ENCODE results near the gene RAB20.
"Not testable (repeated sequence)": the region's sequence is repeated elsewhere in the genome, so short reads cannot be mapped to it uniquely, and the experiment has no call there.

Gene RAB20

GRCh38 chr13:110501188-110501587 is 60.3 kb downstream of the RAB20 start:
- H3K27me3 ChIP-seq (ENCODE audit: control insufficient read depth, insufficient read depth, low read length, poor library complexity, severe bottlenecking), result no peaks in the 10 kb centered on the region
- H3K9me3 ChIP-seq (ENCODE audit: control insufficient read depth, low read length), result no peaks in the 10 kb centered on the region
- peaks cover 44% of the 10 kb centered on the region for H3K36me3 ChIP-seq (ENCODE audit: control insufficient read depth, insufficient read depth, low read length)
- no peak overlapping the region for H3K4me3 ChIP-seq (ENCODE audit: insufficient read depth, low read depth, low read length)
- no peak overlapping the region for H3K27ac ChIP-seq (ENCODE audit: insufficient read depth, low read depth, low read length, poor library complexity, severe bottlenecking)
- no peaks in the 10 kb centered on the region for H3K4me1 ChIP-seq (ENCODE audit: control insufficient read depth, insufficient read depth, low read length)
- WGBS, 2 experiments, result 95 to 96% methylated on average over 9 of the region's 9 CpGs

GRCh38 chr13:110500341-110500740 is 61.2 kb downstream of the RAB20 start:
- H3K4me1 ChIP-seq (ENCODE audit: control insufficient read depth, insufficient read depth, low read length), result no peaks in the 10 kb centered on the region
- H3K36me3 ChIP-seq (ENCODE audit: control insufficient read depth, insufficient read depth, low read length), result peaks cover 53% of the 10 kb centered on the region
- H3K27me3 ChIP-seq (ENCODE audit: control insufficient read depth, insufficient read depth, low read length, poor library complexity, severe bottlenecking), result no peaks in the 10 kb centered on the region
- no peak overlapping the region for H3K27ac ChIP-seq (ENCODE audit: insufficient read depth, low read depth, low read length, poor library complexity, severe bottlenecking)
- H3K9me3 ChIP-seq (ENCODE audit: control insufficient read depth, low read length), result no peaks in the 10 kb centered on the region
- 89% methylated on average over 3 of the region's 3 CpGs for WGBS, 2 experiments
- H3K4me3 ChIP-seq (ENCODE audit: insufficient read depth, low read depth, low read length), result no peak overlapping the region

- no peaks in the 10 kb centered on the region for H3K9me3 ChIP-seq (ENCODE audit: control insufficient read depth, low read length)
- H3K36me3 ChIP-seq (ENCODE audit: control insufficient read depth, insufficient read depth, low read length), result peaks cover 59% of the 10 kb centered on the region
- no peak overlapping the region for H3K4me3 ChIP-seq (ENCODE audit: insufficient read depth, low read depth, low read length)
- H3K4me1 ChIP-seq (ENCODE audit: control insufficient read depth, insufficient read depth, low read length), result no peaks in the 10 kb centered on the region
- H3K27ac ChIP-seq (ENCODE audit: insufficient read depth, low read depth, low read length, poor library complexity, severe bottlenecking), result no peak overlapping the region
- no peaks in the 10 kb centered on the region for H3K27me3 ChIP-seq (ENCODE audit: control insufficient read depth, insufficient read depth, low read length, poor library complexity, severe bottlenecking)
- 95% methylated on average over 10 of the region's 10 CpGs for WGBS, 2 experiments
These were observed 61.8 kb downstream of the RAB20 start for GRCh38 chr13:110499621-110500281.

- Histone ChIP-seq H3K36me3 (ENCODE audit: control insufficient read depth, insufficient read depth, low read length) (peaks cover 56% of the 10 kb centered on the region), H3K4me3 (ENCODE audit: insufficient read depth, low read depth, low read length) (no peak overlapping the region), H3K27me3 (ENCODE audit: control insufficient read depth, insufficient read depth, low read length, poor library complexity, severe bottlenecking) (no peaks in the 10 kb centered on the region), H3K27ac (ENCODE audit: insufficient read depth, low read depth, low read length, poor library complexity, severe bottlenecking) (no peak overlapping the region), H3K9me3 (ENCODE audit: control insufficient read depth, low read length) (no peaks in the 10 kb centered on the region), H3K4me1 (ENCODE audit: control insufficient read depth, insufficient read depth, low read length) (no peaks in the 10 kb centered on the region)
- 93 to 94% methylated on average over 10 of the region's 10 CpGs for WGBS, 2 experiments
These were observed 62.8 kb downstream of the RAB20 start for GRCh38 chr13:110498765-110499164.

GRCh38 chr13:110498327-110498726 is 63.2 kb downstream of the RAB20 start:
- no peaks in the 10 kb centered on the region for H3K4me1 ChIP-seq (ENCODE audit: control insufficient read depth, insufficient read depth, low read length)
- H3K27ac ChIP-seq (ENCODE audit: insufficient read depth, low read depth, low read length, poor library complexity, severe bottlenecking), result no peak overlapping the region
- peaks cover 53% of the 10 kb centered on the region for H3K36me3 ChIP-seq (ENCODE audit: control insufficient read depth, insufficient read depth, low read length)
- no peaks in the 10 kb centered on the region for H3K27me3 ChIP-seq (ENCODE audit: control insufficient read depth, insufficient read depth, low read length, poor library complexity, severe bottlenecking)
- no peaks in the 10 kb centered on the region for H3K9me3 ChIP-seq (ENCODE audit: control insufficient read depth, low read length)
- H3K4me3 ChIP-seq (ENCODE audit: insufficient read depth, low read depth, low read length), result no peak overlapping the region
- WGBS, 2 experiments, result 95 to 96% methylated on average over 5 of the region's 5 CpGs

GRCh38 chr13:110497896-110498295 is 63.6 kb downstream of the RAB20 start:
- not testable (repeated sequence) for H3K4me1 ChIP-seq (ENCODE audit: control insufficient read depth, insufficient read depth, low read length); H3K27me3 ChIP-seq (ENCODE audit: control insufficient read depth, insufficient read depth, low read length, poor library complexity, severe bottlenecking); H3K27ac ChIP-seq (ENCODE audit: insufficient read depth, low read depth, low read length, poor library complexity, severe bottlenecking); H3K9me3 ChIP-seq (ENCODE audit: control insufficient read depth, low read length); H3K4me3 ChIP-seq (ENCODE audit: insufficient read depth, low read depth, low read length)
- peaks cover 50% of the 10 kb centered on the region for H3K36me3 ChIP-seq (ENCODE audit: control insufficient read depth, insufficient read depth, low read length)
- 95 to 97% methylated on average over 3 of the region's 3 CpGs for WGBS, 2 experiments

GRCh38 chr13:110497003-110497402 is 64.5 kb downstream of the RAB20 start:
- Histone ChIP-seq H3K27ac (ENCODE audit: insufficient read depth, low read depth, low read length, poor library complexity, severe bottlenecking) (no peak overlapping the region), H3K4me3 (ENCODE audit: insufficient read depth, low read depth, low read length) (no peak overlapping the region), H3K27me3 (ENCODE audit: control insufficient read depth, insufficient read depth, low read length, poor library complexity, severe bottlenecking) (no peaks in the 10 kb centered on the region), H3K36me3 (ENCODE audit: control insufficient read depth, insufficient read depth, low read length) (peaks cover 43% of the 10 kb centered on the region), H3K4me1 (ENCODE audit: control insufficient read depth, insufficient read depth, low read length) (no peaks in the 10 kb centered on the region), H3K9me3 (ENCODE audit: control insufficient read depth, low read length) (no peaks in the 10 kb centered on the region)
- 93 to 96% methylated on average over 2 of the region's 2 CpGs for WGBS, 2 experiments

- H3K36me3 ChIP-seq (ENCODE audit: control insufficient read depth, insufficient read depth, low read length), result peaks cover 36% of the 10 kb centered on the region
These were observed 65.2 kb downstream of the RAB20 start for GRCh38 chr13:110496281-110496680.

GRCh38 chr13:110495881-110496280 is 65.6 kb downstream of the RAB20 start:
- no peaks in the 10 kb centered on the region for H3K27me3 ChIP-seq (ENCODE audit: control insufficient read depth, insufficient read depth, low read length, poor library complexity, severe bottlenecking)
- peaks cover 36% of the 10 kb centered on the region for H3K36me3 ChIP-seq (ENCODE audit: control insufficient read depth, insufficient read depth, low read length)
- H3K27ac ChIP-seq (ENCODE audit: insufficient read depth, low read depth, low read length, poor library complexity, severe bottlenecking), result no peak overlapping the region
- no peaks in the 10 kb centered on the region for H3K4me1 ChIP-seq (ENCODE audit: control insufficient read depth, insufficient read depth, low read length)
- no peaks in the 10 kb centered on the region for H3K9me3 ChIP-seq (ENCODE audit: control insufficient read depth, low read length)
- H3K4me3 ChIP-seq (ENCODE audit: insufficient read depth, low read depth, low read length), result no peak overlapping the region
- WGBS, 2 experiments, result 95 to 96% methylated on average over 3 of the region's 3 CpGs

More at GRCh38 chr13:110496281-110496680, 65.2 kb downstream of the RAB20 start:
- 94% methylated on average over 3 of the region's 3 CpGs for WGBS, 2 experiments
- Histone ChIP-seq H3K27ac (ENCODE audit: insufficient read depth, low read depth, low read length, poor library complexity, severe bottlenecking) (no peak overlapping the region), H3K4me3 (ENCODE audit: insufficient read depth, low read depth, low read length) (no peak overlapping the region), H3K9me3 (ENCODE audit: control insufficient read depth, low read length) (no peaks in the 10 kb centered on the region), H3K27me3 (ENCODE audit: control insufficient read depth, insufficient read depth, low read length, poor library complexity, severe bottlenecking) (no peaks in the 10 kb centered on the region), H3K4me1 (ENCODE audit: control insufficient read depth, insufficient read depth, low read length) (no peaks in the 10 kb centered on the region)

GRCh38 chr13:110495376-110495775 is 66.1 kb downstream of the RAB20 start:
- 86 to 91% methylated on average over 3 of the region's 3 CpGs for WGBS, 2 experiments
- Histone ChIP-seq H3K9me3 (ENCODE audit: control insufficient read depth, low read length) (no peaks in the 10 kb centered on the region), H3K36me3 (ENCODE audit: control insufficient read depth, insufficient read depth, low read length) (peaks cover 36% of the 10 kb centered on the region), H3K4me1 (ENCODE audit: control insufficient read depth, insufficient read depth, low read length) (no peaks in the 10 kb centered on the region), H3K27ac (ENCODE audit: insufficient read depth, low read depth, low read length, poor library complexity, severe bottlenecking) (no peak overlapping the region), H3K4me3 (ENCODE audit: insufficient read depth, low read depth, low read length) (no peak overlapping the region), H3K27me3 (ENCODE audit: control insufficient read depth, insufficient read depth, low read length, poor library complexity, severe bottlenecking) (no peaks in the 10 kb centered on the region)

GRCh38 chr13:110493613-110494012 is 67.9 kb downstream of the RAB20 start:
- Histone ChIP-seq H3K27ac (ENCODE audit: insufficient read depth, low read depth, low read length, poor library complexity, severe bottlenecking) (no peak overlapping the region), H3K27me3 (ENCODE audit: control insufficient read depth, insufficient read depth, low read length, poor library complexity, severe bottlenecking) (no peaks in the 10 kb centered on the region), H3K9me3 (ENCODE audit: control insufficient read depth, low read length) (no peaks in the 10 kb centered on the region), H3K36me3 (ENCODE audit: control insufficient read depth, insufficient read depth, low read length) (peaks cover 47% of the 10 kb centered on the region), H3K4me3 (ENCODE audit: insufficient read depth, low read depth, low read length) (no peak overlapping the region), H3K4me1 (ENCODE audit: control insufficient read depth, insufficient read depth, low read length) (no peaks in the 10 kb centered on the region)
- 95 to 99% methylated on average over 9 of the region's 9 CpGs for WGBS, 2 experiments
